ENCODE results near the gene GHRL. TPM values are rescaled to one million over a fixed set of nuclear protein-coding genes. Genes with fewer than 3 reads are reported as not detected.

Gene GHRL
- total RNA-seq, 2 experiments from 2014 or later, result 0.22 TPM; not detected in 1

- peaks cover 18% of the 10 kb centered on the region for H3K4me1 Mint-ChIP-seq (ENCODE audit: low read depth)
- ATAC-seq (no peak), DNase-seq (no peak)
- POLR2A ChIA-PET, result interaction anchor here (0.5 to 2.2 kb wide), 5 partner anchors 8 to 37 kb away, joined by 3 to 10 read pairs (median 3); partner anchors contain the start of gene GHRL
- H3K4me3 Mint-ChIP-seq, result peak overlapping the region; percentile 88
- intact Hi-C loops (cut with micrococcal nuclease), result no loop called here
- TF ChIP-seq CTCF (IDR thresholded peaks at IDR 0.05), result no peak
- H3K27me3 Mint-ChIP-seq, result no peaks in the 10 kb centered on the region
- CTCF ChIA-PET, result interaction anchor here (1.5 to 3.3 kb wide), 2 partner anchors 38 to 419 kb away, joined by 3 to 14 read pairs; no protein-coding TSS in a partner anchor
- no peaks in the 10 kb centered on the region for H3K9me3 Mint-ChIP-seq
- peaks cover 8% of the 10 kb centered on the region for H3K36me3 Mint-ChIP-seq (ENCODE audit: low read depth)
- H3K27ac Mint-ChIP-seq, result peak overlapping the region; percentile 90
Observed at GRCh38 chr3:10319804-10320203, 27.1 kb upstream of the GHRL start.

- DNase-seq, result no peak
- intact Hi-C loops (cut with micrococcal nuclease), result no loop called here
- no peak for TF ChIP-seq CTCF (IDR thresholded peaks at IDR 0.05)
- ATAC-seq, result no peak
- Mint-ChIP-seq H3K36me3 (ENCODE audit: low read depth) (peaks cover 9% of the 10 kb centered on the region), H3K27me3 (no peaks in the 10 kb centered on the region), H3K4me3 (peak overlapping the region; percentile 63), H3K4me1 (ENCODE audit: low read depth) (peaks cover 18% of the 10 kb centered on the region), H3K9me3 (no peaks in the 10 kb centered on the region), H3K27ac (peak overlapping the region; percentile 6)
- CTCF ChIA-PET, result no interaction called here
- POLR2A ChIA-PET, result interaction anchor here (0.5 to 2.2 kb wide), 4 partner anchors 12 to 27 kb away, joined by 3 to 10 read pairs (median 6); partner anchors contain the start of gene GHRL
Observed at GRCh38 chr3:10319251-10319650, 26.5 kb upstream of the GHRL start.

GRCh38 chr3:10317961-10318350 is 25.2 kb upstream of the GHRL start:
- no peak for DNase-seq

GRCh38 chr3:10317311-10317960 is 24.7 kb upstream of the GHRL start:
- POLR2A ChIA-PET, result no interaction called here
- Mint-ChIP-seq H3K4me3 (no peak overlapping the region), H3K4me1 (ENCODE audit: low read depth) (peaks cover 18% of the 10 kb centered on the region), H3K9me3 (no peaks in the 10 kb centered on the region), H3K27me3 (no peaks in the 10 kb centered on the region), H3K27ac (no peak overlapping the region), H3K36me3 (ENCODE audit: low read depth) (peaks cover 16% of the 10 kb centered on the region)
- DNase-seq (no peak), ATAC-seq (no peak)
- TF ChIP-seq CTCF (IDR thresholded peaks at IDR 0.05), result no peak
- intact Hi-C loops (cut with micrococcal nuclease), result no loop called here
- CTCF ChIA-PET, result interaction anchor here (1.3 kb wide), 1 partner anchor 54 kb away, joined by 4 read pairs; no protein-coding TSS in a partner anchor

More at GRCh38 chr3:10317961-10318350, 25.2 kb upstream of the GHRL start:
- intact Hi-C loops (cut with micrococcal nuclease), result no loop called here
- Mint-ChIP-seq H3K4me3 (no peak overlapping the region), H3K27me3 (no peaks in the 10 kb centered on the region), H3K36me3 (ENCODE audit: low read depth) (peaks cover 12% of the 10 kb centered on the region), H3K9me3 (no peaks in the 10 kb centered on the region), H3K27ac (no peak overlapping the region), H3K4me1 (ENCODE audit: low read depth) (peaks cover 18% of the 10 kb centered on the region)
- ATAC-seq, result no peak
- POLR2A ChIA-PET, result interaction anchor here (0.6 to 1.3 kb wide), 3 partner anchors 13 to 234 kb away, joined by 3 read pairs; no protein-coding TSS in a partner anchor
- CTCF ChIA-PET, result interaction anchor here (1.3 kb wide), 1 partner anchor 54 kb away, joined by 4 read pairs; no protein-coding TSS in a partner anchor
- no peak for TF ChIP-seq CTCF (IDR thresholded peaks at IDR 0.05)

- Mint-ChIP-seq H3K9me3 (no peaks in the 10 kb centered on the region), H3K27ac (no peak overlapping the region), H3K36me3 (ENCODE audit: low read depth) (peaks cover 26% of the 10 kb centered on the region), H3K27me3 (no peaks in the 10 kb centered on the region), H3K4me1 (ENCODE audit: low read depth) (peaks cover 16% of the 10 kb centered on the region), H3K4me3 (no peak overlapping the region)
- TF ChIP-seq CTCF (IDR thresholded peaks at IDR 0.05), result no peak
- ATAC-seq, result no peak
- POLR2A ChIA-PET, result no interaction called here
- CTCF ChIA-PET, result interaction anchor here (1.5 kb wide), 1 partner anchor 52 kb away, joined by 3 read pairs; no protein-coding TSS in a partner anchor
- intact Hi-C loops (cut with micrococcal nuclease), result no loop called here
- DNase-seq, result no peak
Observed at GRCh38 chr3:10315771-10316344, 23.1 kb upstream of the GHRL start.
